Measurements from ENCODE around the gene ZNF469.

- TF ChIP-seq EZH2 (IDR thresholded peaks at IDR 0.05), result no peak
- TF ChIP-seq POLR2AphosphoS5 (IDR thresholded peaks at IDR 0.05; ENCODE audit: borderline replicate concordance, low read depth, low read length), result no peak
- TF ChIP-seq FOXP2 (optimal IDR thresholded peaks at IDR 0.05; ENCODE audit: control extremely low read depth, extremely low read length, insufficient read depth), result no peak
Observed at GRCh38 chr16:88429387-88430184, 46.8 kb downstream of the ZNF469 start.

Measured in SK-N-MC (cell line).